Limb (tissue), 2 donors: ENCODE measurements around the gene DCAF10.
"Not testable (repeated sequence)": the region's sequence is repeated elsewhere in the genome, so short reads cannot be mapped to it uniquely, and the experiment has no call there.

ENCODE experiments used
- DNase-seq, 2 donors: peaks; one replicate each; pipeline ENCODE4 v3.0.0-alpha.2; 2016; ENCODE audit errors: extremely low spot score in 2 of 2

The DCAF10 gene

DNA sequence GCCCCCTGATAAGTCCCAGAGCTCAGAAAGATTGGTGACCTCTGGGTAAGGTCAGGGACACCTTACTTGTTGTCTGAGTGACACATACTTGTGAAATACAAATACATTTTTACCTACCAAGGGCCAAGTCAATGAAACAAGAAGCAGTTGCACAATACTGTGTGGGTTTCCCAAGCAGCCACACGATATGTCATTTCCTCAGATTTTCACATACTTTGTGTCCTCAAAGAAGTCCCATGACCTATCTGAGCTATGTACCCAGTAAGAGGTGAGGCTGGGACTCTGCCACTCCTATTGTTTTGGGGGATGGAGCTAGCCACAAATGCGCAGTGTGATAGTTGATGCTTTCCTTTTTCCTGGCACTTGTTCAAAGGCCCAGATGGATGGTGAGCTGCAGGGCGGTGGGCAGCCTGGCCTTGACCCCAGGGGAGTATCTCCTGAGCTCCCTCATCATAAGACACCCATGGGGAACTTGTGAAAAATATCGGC is 108.1 kb downstream of the DCAF10 start:
- no peak for DNase-seq

DNA sequence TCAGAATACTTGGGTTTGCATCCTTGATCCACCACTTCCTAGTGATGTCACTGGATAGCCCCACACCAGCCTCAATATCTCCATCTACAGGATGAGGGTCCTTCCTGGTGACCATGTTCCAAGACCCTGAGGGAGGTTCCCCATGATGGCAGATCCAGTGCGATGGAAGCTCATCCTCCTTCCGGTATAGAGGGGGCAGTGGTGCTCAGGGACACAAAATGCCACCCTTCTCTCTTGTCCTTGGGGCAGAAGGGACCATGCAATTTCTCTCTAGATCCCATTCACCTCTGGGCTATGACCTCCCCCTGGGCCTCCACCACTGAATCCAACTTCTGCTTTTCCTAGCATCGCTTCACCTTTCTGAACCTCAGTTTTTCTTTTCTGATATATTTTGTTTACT is 108.7 kb downstream of the DCAF10 start:
- no peak for DNase-seq

DNA sequence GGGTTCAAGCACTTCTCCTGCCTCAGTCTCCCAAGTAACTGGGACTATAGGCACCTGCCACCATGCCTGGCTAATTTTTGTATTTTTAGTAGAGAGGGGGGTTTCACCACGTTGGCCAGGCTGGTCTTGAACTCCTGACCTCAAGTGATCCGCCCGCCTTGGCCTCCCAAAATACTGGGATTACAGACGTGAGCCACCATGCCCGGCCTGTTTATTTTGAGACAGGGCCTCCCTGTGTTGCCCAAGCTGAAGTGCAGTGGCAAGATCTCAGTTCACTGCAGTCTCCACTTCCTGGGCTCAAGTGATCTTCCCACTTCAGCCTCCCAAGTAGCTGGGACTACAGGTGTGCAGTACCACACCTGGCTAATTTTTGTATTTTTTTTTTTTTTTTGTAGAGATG is 109.2 kb downstream of the DCAF10 start:
- DNase-seq, result not testable (repeated sequence)

DNA sequence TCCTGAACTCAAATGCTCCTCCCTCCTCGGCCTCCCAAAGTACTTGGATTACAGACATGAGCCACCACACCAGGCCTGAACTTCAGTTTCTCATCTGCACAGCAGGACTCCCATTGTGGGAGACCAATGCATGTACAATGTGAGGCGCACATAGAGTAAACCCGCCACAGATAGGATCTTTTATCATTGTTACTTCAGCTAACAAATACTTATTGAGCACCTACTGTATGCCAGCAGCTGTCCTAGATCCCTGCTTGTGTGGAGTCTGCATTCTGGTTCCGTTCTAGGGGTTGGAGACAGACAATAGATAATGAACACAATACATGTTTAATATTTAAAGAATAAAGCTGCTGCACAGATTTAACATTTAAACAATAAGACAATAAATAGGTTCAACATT is 109.7 kb downstream of the DCAF10 start:
- no peak for DNase-seq

DNA sequence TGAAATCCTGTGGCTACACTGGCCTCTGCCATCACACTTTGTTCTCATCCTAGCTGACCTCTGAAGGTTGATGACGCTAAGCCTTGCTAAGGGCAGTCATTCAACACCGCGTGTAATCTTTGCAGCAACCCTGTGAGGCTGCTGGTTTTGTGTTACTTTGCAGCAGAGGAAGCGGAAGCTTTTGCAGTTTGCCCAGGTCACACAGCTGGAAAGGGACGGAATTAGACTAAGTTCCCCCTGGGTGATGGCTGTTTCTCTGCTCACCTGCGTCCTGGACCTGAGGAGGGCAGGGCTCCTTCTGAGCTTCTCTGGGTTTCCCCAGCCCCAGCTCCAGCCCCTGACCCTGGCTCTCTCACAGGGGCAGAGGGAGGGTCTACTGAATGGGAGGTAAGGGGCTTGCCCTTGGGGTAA is 110.7 kb downstream of the DCAF10 start:
- DNase-seq, result no peak

DNA sequence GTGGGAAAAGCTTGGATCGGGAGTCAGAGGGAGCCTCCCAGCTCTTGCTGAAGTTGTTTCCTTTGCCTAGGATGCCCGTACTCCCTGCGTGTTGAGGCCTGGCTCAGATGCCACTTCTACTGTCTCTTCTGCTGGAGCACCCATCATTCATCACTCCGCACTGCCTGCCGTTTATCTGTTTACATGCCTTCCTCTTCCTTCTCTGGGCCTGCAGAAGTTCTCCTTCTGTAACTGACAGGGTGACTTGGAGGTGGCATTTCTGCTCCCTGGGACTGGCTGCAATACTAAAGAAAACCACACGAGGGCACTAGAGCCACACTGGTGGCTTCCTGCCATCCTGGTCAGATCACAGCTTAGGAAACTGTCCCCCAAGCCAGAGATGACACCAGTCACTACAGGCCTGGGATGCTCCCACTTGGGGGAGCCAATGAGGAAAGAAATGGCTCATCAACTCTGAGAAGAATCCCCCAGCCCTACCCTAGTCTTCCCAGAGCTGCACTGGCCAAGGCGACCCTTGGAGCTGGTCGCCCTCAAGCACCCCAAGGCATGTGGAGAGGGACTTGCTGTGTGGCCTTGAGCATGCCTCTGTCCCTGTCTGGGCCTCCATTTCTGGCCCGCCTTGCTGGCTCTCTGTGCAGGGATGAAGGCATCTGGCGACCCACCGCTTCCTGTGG is 113.0 kb downstream of the DCAF10 start:
- DNase-seq, result peak; percentile 71 to 92

DNA sequence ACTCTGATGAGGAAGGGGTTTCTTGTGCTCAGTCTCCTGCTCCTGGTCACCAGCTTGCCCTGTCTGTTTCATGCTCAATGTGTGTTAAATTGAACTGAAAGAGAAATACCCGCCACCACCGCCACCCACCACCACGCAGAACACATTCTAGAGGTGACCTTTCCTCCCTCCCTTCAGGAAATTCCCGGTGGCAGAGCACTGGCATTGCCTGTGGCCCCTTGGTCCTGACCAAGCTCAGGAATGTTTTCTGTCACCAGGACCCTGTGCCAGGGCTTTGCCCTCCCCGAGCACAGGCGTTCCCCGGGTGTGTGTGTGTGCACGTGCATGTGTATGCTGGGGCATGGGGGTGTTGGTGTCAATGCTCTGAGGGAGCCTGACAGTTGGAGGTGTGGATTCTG is 113.6 kb downstream of the DCAF10 start:
- DNase-seq, result no peak

DNA sequence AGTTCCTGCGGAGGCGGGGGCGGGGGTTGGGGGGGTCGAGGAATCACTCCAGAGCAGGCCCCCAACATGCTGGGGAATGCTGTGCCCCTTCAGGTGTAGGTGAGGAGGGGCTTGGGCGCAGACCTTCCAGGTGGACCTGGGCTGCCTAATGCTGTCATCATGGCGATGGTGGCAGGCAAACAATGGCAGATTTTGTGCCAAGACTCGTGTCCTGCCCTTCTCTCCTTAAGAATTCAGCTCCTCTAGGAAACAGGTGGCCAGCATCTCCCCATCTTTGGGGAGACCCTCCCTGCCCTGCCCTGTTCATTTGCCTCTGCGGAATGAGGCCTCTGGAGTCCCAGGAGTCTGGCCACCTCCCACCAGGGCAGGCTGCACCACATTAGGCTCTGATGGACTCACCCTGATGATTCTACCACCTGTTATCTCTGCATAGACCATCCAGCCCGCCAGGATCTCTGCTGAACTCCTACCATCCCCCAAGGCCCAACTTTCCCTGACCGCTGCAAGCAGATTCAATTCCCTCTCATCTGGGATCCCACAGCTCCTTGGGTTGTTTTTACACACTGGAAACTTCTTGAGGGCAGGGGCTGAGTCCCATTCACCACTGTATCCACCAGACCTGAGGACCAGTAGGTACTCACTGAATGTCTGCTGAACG is 114.2 kb downstream of the DCAF10 start:
- no peak for DNase-seq

DNA sequence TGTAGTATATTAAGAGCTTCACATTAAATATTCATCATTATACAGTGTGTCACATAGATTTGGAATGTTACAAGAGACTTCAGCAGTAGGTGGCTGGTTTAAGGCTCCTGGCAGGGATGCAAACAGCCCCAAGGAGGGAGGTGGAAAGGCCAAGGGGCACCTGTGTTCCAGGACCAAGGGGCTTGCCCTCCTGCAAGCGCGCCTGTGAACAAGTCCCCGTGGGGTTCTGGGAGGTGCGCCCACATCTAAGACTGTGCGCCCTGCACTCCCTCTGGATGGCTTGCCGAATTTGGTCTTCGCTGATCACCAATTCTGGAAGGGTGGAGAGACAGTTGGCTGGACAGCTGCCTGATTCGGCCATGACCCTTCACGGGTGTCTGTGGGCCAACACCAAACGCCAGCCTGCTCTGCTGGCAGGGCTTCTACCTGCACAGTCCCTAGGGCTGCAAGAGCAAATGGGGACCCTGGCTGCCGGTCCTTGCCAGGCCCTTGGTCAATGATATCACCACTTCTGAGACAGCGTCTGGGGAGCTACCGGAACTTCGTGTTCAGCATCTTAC is 115.4 kb downstream of the DCAF10 start:
- no peak for DNase-seq

DNA sequence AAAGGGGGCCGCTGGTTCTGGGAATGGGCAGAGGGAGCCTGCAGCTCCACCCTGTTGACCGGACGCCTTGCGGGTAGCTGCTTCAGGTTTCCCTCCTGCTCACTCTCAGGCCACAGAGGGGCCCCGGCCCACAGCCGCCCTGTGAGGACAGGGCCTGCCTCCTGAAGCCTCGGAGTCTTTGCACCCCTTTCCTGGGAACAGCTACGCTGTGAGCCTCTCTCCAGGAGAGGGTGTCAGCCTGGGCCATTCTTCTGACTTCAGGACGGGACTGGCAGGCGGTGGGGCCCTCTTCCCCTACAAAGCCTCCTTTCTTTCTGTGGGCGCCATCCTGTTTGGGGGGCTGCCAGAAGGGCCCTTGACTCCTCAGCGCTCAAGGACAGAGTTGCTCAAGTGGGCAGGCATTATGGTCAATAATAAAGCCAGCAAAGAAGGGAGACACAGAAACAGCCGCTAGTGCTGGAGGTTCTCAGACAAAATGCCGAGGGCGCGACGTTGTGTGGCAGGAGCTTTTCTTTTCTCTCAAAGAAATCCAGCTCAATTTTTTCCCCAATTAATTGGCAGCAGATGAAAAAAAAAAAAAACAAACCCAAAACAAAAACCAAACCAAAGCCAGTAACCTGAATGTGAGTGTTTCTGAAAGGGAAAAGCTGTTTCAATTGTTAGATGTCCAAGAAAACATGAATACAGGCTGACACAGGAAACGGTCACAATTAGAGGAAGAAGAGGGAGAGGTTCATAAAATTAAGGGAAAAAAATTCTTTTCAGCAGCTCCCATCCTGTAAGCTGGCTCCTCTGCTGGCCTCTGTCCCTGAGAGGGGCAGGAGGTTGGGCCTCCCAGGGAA is 116.1 kb downstream of the DCAF10 start:
- no peak for DNase-seq
